ENCODE data around the gene FAM3C.

GRCh38 chr7:121431996-121432395, 35.9 kb upstream of the FAM3C start:
- no peak for TF ChIP-seq CTCF (IDR thresholded peaks at IDR 0.05; ENCODE audit: borderline replicate concordance, extremely low read depth, low read length, poor library complexity, severe bottlenecking)
- no peak for TF ChIP-seq EZH2 (IDR thresholded peaks at IDR 0.05; ENCODE audit: borderline replicate concordance, low read depth, low read length, severe bottlenecking)

All from DND-41 (cell line).